Neuron (in vitro differentiated cells): ENCODE data around the gene SLC45A3.

Experiments used
- H2AFZ ChIP-seq: one replicate; pipeline ENCODE4 v1.6.1; 2013; ENCODE audit warnings: low read depth, mild to moderate bottlenecking, inconsistent platforms, low read length, moderate library complexity
- H3K27me3 ChIP-seq: one replicate; pipeline ENCODE4 v1.6.1; 2013; ENCODE audit warnings: low read length; ENCODE audit not compliant: insufficient read depth
- H3K36me3 ChIP-seq: one replicate; pipeline ENCODE4 v1.6.1; 2013; ENCODE audit warnings: low read length; ENCODE audit not compliant: insufficient read depth
- H3K4me1 ChIP-seq: one replicate; pipeline ENCODE4 v1.6.1; 2013; ENCODE audit warnings: low read length; ENCODE audit not compliant: insufficient read depth
- H3K4me3 ChIP-seq: 2 replicates; pipeline ENCODE4 v1.5.1; 2013; ENCODE audit warnings: mild to moderate bottlenecking, low read length, moderate library complexity
- H3K9me3 ChIP-seq: one replicate; pipeline ENCODE4 v1.6.1; 2013; ENCODE audit warnings: low read length

SLC45A3 gene

DNA sequence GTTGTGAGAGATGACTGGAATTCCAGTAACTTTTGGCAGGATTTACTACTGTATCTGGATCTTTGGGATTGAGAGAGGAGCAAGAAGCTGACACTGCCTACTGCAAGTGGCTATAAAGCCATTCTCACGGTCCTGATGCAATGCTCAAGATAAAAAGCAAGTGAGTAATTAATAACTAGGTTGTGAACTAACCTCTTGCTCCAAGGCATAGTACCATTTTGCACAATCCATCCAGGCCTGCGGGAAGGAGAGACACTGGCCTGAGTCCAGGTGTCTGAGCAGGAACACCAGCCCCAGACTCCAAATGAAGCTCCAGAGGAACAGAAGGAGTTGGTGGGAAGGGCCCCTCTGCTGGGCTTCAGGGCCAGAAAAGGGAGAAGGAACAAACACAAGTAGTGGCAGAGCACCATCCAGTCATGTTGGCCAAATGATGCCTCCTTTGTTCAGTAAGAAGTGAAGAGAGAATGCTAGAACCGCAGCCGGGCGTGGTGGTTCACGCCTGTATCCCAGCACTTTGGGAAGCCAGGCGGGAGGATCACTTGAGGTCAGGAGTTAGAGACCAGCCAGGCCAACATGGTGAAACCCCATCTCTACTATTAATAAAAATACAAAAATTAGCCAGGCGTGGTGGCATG is 9.9 kb upstream of the SLC45A3 start:
- Histone ChIP-seq H2AFZ (no peak overlapping the region), H3K36me3 (no peaks in the 10 kb centered on the region), H3K9me3 (no peaks in the 10 kb centered on the region), H3K27me3 (peaks cover 4% of the 10 kb centered on the region), H3K4me3 (no peak overlapping the region), H3K4me1 (peaks cover 31% of the 10 kb centered on the region)

DNA sequence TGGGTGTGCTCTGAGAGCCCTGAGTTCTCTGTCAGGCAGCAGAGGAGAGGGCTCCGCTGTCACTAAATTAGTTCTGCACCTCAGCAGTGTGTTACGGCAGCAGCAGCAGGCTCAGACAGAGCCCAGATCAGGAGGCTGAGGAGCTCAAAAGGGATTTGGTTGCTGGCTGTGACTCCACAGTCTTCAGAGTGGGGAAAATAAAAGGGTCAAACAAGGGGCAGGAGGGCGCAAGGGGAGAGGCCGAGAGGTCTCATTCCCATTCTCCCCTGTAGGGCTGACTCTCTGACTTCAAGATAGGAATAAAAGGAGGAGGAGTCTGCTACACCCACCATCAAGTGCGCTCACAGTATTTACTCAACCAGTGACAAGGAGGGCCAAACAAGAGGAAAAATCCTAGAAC is 9.2 kb upstream of the SLC45A3 start:
- H3K4me1 ChIP-seq = peaks cover 31% of the 10 kb centered on the region
- H2AFZ ChIP-seq = no peak overlapping the region
- H3K4me3 ChIP-seq = no peak overlapping the region
- no peaks in the 10 kb centered on the region for H3K9me3 ChIP-seq
- H3K36me3 ChIP-seq = no peaks in the 10 kb centered on the region
- peaks cover 4% of the 10 kb centered on the region for H3K27me3 ChIP-seq

DNA sequence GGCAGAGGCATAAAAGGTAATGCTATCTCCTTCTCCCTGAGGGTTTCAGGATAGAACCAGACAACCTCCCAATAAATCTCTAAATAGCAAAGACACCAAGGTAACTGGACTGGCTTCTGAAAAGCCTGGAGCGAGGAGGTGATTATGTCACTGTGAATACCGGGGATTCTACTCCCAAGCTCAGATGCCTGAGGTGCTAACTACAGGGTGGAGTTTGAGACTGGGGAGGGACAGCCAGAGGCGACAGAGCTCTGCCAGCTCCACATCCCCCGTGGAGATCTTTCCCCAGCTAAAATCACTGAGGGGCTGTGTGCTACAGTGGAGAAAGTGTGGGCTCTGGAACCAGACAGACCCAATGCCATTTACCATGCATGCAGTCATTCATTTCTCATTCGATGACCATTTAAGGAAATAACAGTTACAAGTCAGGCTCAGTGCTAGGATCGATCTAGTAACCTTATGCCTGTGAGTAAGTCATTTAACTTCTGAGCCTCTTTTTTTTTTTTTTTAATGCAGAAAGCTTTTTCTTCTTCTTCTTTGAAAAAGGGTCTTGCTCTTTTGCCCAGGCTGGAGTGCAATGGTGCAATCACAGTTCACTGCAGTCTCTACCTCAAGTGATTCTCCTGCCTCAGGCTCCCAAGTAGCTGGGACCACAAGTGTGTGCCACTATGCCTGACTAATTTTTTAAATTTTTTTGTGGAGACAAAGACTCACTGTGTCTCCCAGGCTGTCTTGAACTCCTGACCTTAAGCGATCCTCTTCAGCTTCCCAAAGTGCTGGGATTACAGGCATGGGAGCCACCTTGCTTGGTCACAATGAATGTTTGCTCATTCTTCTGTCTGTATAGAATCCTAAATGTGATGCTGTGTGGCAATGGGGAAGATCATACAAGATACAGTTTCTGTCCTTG is 8.1 kb upstream of the SLC45A3 start:
- no peak overlapping the region for H3K4me3 ChIP-seq
- no peaks in the 10 kb centered on the region for H3K36me3 ChIP-seq
- H3K27me3 ChIP-seq = peaks cover 4% of the 10 kb centered on the region
- no peaks in the 10 kb centered on the region for H3K9me3 ChIP-seq
- H2AFZ ChIP-seq = no peak overlapping the region
- peaks cover 23% of the 10 kb centered on the region for H3K4me1 ChIP-seq

DNA sequence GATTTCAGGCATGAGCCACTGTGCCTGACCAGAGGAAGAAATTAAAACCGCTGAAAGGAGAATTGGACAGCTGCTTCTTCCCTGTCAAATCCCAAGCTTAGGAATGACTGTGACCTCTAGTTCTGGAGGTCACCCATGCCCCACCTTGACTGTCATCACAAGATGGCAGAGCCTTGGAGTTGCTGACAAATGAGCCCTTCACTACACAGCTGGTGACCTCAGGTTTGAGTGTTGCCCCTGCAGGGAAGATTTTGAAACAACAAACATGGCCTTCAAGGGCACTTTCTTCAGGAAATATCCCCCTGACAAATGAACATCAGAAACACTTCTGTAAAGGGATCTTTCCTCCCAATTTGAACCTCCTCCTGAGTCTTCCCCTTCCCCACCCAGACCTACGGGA is 6.9 kb upstream of the SLC45A3 start:
- Histone ChIP-seq H3K4me3 (no peak overlapping the region), H3K27me3 (peaks cover 4% of the 10 kb centered on the region), H3K4me1 (peaks cover 18% of the 10 kb centered on the region), H3K36me3 (no peaks in the 10 kb centered on the region), H3K9me3 (no peaks in the 10 kb centered on the region), H2AFZ (no peak overlapping the region)

DNA sequence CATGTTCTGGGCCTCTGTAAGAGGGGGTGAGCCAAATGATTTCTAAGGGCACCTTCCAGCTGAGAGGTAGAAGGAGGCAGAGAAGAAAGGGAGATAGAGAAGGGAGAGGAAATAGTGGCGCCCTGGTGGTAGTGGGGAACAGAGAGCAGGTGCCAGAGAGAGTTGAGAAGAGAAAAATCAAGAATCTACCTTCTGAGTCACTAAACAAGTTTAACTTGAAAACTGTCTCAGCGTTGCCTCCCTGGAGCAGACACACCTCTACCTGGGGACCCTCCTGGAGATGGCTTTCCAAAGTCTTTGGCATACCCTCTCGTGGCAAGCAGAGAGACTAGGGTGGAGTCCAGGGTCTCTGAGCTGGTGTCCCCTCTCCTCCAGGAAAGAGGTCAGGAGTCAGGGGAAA is 1.1 kb upstream of the SLC45A3 start:
- Histone ChIP-seq H3K36me3 (no peaks in the 10 kb centered on the region), H3K27me3 (peaks cover 3% of the 10 kb centered on the region), H3K4me3 (no peak overlapping the region), H3K4me1 (peaks cover 23% of the 10 kb centered on the region), H3K9me3 (no peaks in the 10 kb centered on the region), H2AFZ (no peak overlapping the region)

DNA sequence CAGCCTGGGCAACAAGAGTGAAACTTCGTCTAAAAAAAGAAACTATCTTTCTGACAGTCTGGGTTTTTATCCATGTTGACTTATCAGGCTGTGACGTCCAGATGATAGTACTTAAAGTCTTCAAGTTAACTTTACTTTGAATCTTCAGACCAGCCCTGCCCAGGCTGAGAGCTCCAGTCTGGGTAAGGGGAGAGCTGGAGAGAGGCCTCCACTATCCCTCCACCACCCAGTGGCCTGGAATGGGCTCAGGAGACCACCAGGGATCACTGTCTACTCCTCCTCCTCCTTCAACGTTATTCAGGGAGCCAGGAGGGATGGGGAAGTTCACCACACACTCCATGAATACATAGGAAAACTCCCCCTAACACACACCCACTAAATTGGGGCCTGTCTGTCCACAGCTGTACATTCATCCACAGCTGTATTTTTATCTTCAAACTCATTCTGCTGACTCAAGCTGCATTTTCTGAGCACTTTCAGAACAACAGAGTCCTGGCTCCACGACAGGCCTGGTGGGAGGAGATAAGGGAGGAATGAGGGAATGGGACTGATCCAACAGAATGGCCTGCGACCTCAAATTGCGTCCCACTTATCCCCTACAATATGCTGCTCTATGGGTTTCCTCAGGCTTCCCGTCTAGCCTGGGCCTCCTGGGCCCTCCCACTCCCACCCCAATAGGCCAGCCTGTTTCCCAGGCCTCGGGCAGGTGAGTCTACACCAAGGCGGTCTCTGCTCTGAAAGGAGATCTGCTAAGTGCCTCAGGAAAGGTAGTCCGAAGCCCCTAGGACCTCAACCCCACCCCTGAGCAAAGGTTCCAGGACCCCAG is 1.8 kb downstream of the SLC45A3 start:
- Histone ChIP-seq H3K27me3 (peaks cover 3% of the 10 kb centered on the region), H3K4me1 (peaks cover 23% of the 10 kb centered on the region), H2AFZ (no peak overlapping the region), H3K9me3 (no peaks in the 10 kb centered on the region), H3K36me3 (no peaks in the 10 kb centered on the region), H3K4me3 (peak overlapping the region; percentile 68)

DNA sequence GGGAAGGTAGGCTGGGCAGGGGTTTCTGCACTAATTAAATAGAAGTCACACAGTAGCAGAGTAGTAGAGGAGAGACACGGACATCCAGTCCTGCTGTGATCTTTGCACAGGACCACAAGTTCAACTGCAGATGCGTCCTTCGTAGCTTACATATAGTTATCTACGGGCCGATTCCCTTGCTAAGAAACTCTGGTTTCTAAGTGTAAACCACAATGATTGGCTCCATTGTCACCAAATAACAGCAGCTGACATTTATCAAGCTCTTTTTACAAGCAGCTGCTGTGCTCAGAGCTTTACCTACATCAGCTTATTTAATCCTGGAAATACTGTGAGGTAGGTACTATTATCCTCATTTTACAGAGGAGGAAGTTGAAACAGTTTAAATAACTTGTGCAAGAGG is 3.1 kb downstream of the SLC45A3 start:
- peaks cover 23% of the 10 kb centered on the region for H3K4me1 ChIP-seq

DNA sequence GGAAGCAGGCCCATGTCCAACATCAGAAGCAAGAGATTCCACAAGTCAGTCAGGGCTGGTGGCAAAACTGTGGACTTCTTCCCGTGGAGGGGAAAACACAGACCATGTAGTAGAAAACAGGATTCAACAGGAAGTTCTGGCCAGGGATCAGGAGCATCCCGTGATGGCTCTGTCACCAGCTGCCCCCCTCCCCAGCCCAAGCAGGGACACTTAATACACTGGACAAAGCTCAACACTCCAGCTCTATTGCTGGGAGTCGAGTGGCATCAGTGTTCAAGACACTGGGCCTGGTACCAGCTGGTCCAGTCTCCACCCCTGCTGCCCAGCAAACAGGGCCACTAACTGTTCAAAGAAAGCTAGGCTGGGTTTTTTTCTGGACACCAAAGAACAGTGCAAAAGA is 3.7 kb downstream of the SLC45A3 start:
- no peak overlapping the region for H3K4me3 ChIP-seq
- H2AFZ ChIP-seq = no peak overlapping the region
- H3K4me1 ChIP-seq = peaks cover 28% of the 10 kb centered on the region
- H3K27me3 ChIP-seq = peaks cover 3% of the 10 kb centered on the region
- no peaks in the 10 kb centered on the region for H3K9me3 ChIP-seq
- no peaks in the 10 kb centered on the region for H3K36me3 ChIP-seq

More for the DNA sequence above, 3.1 kb downstream of the SLC45A3 start:
- no peak overlapping the region for H2AFZ ChIP-seq
- no peaks in the 10 kb centered on the region for H3K36me3 ChIP-seq
- H3K9me3 ChIP-seq = no peaks in the 10 kb centered on the region
- no peak overlapping the region for H3K4me3 ChIP-seq
- H3K27me3 ChIP-seq = peaks cover 3% of the 10 kb centered on the region

DNA sequence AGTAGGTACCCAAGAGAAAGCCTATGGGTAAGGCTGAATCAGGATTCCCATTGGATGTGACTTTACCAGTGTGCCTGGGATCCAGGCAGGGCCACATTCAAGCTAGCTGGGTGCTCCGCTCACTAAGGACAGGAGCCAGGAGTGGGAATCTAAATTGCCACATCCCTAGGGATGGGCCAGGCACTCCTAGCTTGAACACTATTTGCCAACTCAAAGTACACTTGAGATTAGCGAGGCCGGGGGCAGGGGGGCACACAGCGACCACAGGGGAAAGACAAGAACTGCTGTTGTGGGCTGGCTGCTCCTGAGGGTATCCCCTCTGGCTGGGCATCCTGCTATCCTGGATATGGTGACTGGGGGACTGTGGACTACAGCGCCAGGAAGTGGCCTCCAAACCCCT is 4.3 kb downstream of the SLC45A3 start:
- no peaks in the 10 kb centered on the region for H3K9me3 ChIP-seq
- H3K4me1 ChIP-seq = peaks cover 32% of the 10 kb centered on the region
- no peak overlapping the region for H2AFZ ChIP-seq
- H3K4me3 ChIP-seq = no peak overlapping the region
- no peaks in the 10 kb centered on the region for H3K36me3 ChIP-seq
- H3K27me3 ChIP-seq = peaks cover 3% of the 10 kb centered on the region

DNA sequence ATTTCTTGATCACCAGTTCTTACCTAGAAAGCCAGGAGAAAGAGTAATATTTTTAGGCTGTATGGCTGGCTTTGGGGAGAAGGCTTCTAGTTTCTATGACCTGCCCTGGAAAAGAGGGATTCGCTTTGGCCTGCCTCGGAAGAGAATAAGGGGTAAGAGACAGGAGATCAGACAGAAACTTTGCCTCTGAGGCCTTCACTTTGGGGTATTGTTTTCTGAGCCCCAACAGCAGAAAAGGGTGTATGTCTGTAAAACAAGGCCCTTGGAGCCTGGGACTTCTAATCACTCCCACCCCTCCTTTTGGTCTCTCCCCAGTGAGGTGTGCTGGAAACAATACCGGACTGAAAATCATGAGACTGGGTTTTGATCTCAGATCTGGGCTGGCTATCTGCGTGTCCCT is 5.1 kb downstream of the SLC45A3 start:
- Histone ChIP-seq H3K4me3 (no peak overlapping the region), H3K27me3 (no peaks in the 10 kb centered on the region), H3K36me3 (no peaks in the 10 kb centered on the region), H2AFZ (no peak overlapping the region), H3K9me3 (no peaks in the 10 kb centered on the region), H3K4me1 (peaks cover 35% of the 10 kb centered on the region)

DNA sequence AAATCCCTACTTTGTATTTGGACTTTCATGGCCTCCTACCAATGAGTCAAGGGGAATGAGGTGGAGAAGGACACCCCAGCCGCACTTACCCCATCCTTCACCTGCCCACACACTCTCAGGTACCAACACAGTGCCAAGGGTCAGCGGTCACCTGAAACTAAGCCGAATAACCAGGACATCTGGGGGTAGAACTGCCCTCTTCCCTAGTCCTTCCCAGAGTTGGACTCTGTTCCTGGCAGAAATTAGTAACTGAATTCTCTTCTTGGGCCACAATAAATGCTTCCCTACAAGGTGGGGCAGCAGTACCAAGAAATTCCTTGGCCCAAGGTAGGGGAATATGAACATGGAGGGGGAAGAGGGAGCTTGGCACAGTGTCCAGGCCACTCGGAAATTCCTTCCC is 7.3 kb downstream of the SLC45A3 start:
- no peak overlapping the region for H2AFZ ChIP-seq
- no peak overlapping the region for H3K4me3 ChIP-seq
- H3K4me1 ChIP-seq = peaks cover 45% of the 10 kb centered on the region
- H3K9me3 ChIP-seq = no peaks in the 10 kb centered on the region
- H3K36me3 ChIP-seq = no peaks in the 10 kb centered on the region
- no peaks in the 10 kb centered on the region for H3K27me3 ChIP-seq

DNA sequence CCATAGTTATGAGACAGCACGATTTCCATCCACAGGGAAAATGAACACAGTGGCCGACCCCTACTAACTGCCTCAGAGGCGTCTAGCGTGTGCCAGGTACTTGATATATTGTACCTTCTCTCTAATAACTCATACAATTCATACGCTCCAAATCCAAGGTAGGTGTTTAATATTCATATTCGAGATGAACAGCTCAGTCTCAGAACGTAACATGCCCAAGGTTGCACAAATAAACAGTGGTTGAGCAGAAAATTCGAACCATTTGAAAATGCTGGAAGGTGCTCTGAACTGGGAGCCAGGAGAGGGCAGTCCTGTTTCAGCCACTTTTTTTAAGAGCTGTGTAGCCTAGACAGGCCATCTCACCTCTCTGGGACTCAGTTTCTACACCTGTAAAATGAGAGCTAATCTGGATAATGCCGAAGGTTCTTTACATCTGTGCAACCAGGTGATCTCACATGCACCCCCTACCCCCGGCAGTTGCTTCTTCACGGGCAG is 7.9 kb downstream of the SLC45A3 start:
- Histone ChIP-seq H3K36me3 (no peaks in the 10 kb centered on the region), H2AFZ (no peak overlapping the region), H3K9me3 (no peaks in the 10 kb centered on the region), H3K27me3 (no peaks in the 10 kb centered on the region), H3K4me3 (no peak overlapping the region), H3K4me1 (peaks cover 45% of the 10 kb centered on the region)
